ENCODE results near the gene IRS2.

GRCh38 chr13:109779876-109780510 lies 6.4 kb downstream of the IRS2 start:
- TF ChIP-seq CTCF (conservative IDR thresholded peaks at IDR 0.05; ENCODE audit: low read length) (no peak), EZH2phosphoT487 (IDR thresholded peaks at IDR 0.05; ENCODE audit: borderline replicate concordance) (no peak)
